ENCODE data around the gene LRP5.
A peak's percentile ranks its signal among the peaks of the same experiment; 100 is the strongest.

The LRP5 gene

GRCh38 chr11:68401856-68402255 is 89.5 kb downstream of the LRP5 start:
- no peaks in the 10 kb centered on the region for H3K79me2 ChIP-seq (ENCODE audit: insufficient read depth, low read length)
- no peaks in the 10 kb centered on the region for H4K20me1 ChIP-seq (ENCODE audit: insufficient read depth, low read length, poor library complexity, severe bottlenecking)
- H3F3A ChIP-seq (ENCODE audit: low read depth): no peaks in the 10 kb centered on the region
- no peak overlapping the region for H3K9ac ChIP-seq (ENCODE audit: low read depth, low read length, poor library complexity, severe bottlenecking)
- peaks cover 42% of the 10 kb centered on the region; the same call in 1 of the 2 replicates for H3K36me3 ChIP-seq (ENCODE audit: insufficient read depth, low read length)
- H3K4me2 ChIP-seq (ENCODE audit: low read depth, low read length, poor library complexity, severe bottlenecking): no peak overlapping the region
- H3K27me3 ChIP-seq (ENCODE audit: insufficient read depth, low read length, poor library complexity, severe bottlenecking): no peaks in the 10 kb centered on the region
- no peaks in the 10 kb centered on the region for H3K4me1 ChIP-seq (ENCODE audit: insufficient read depth, low read length, poor library complexity, severe bottlenecking)
- H3K4me3 ChIP-seq (ENCODE audit: low read length, poor library complexity, severe bottlenecking): no peak overlapping the region
- no peak overlapping the region for H2AFZ ChIP-seq (ENCODE audit: low read length)
- TF ChIP-seq EZH2phosphoT487 (IDR thresholded peaks at IDR 0.05; ENCODE audit: borderline replicate concordance): no peak
- no peaks in the 10 kb centered on the region for H3K9me3 ChIP-seq (ENCODE audit: insufficient read depth, low read depth, low read length)
- H3K9me2 ChIP-seq (replicated peaks; ENCODE audit: low read depth, low read length): no peaks in the 10 kb centered on the region

GRCh38 chr11:68402355-68403031 is 90.1 kb downstream of the LRP5 start:
- Histone ChIP-seq H3K9me2 (replicated peaks; ENCODE audit: low read depth, low read length) (no peaks in the 10 kb centered on the region), H3F3A (ENCODE audit: low read depth) (no peaks in the 10 kb centered on the region), H3K9me3 (ENCODE audit: insufficient read depth, low read depth, low read length) (no peaks in the 10 kb centered on the region), H3K9ac (ENCODE audit: low read depth, low read length, poor library complexity, severe bottlenecking) (no peak overlapping the region), H2AFZ (ENCODE audit: low read length) (no peak overlapping the region), H3K4me2 (ENCODE audit: low read depth, low read length, poor library complexity, severe bottlenecking) (no peak overlapping the region), H4K20me1 (ENCODE audit: insufficient read depth, low read length, poor library complexity, severe bottlenecking) (no peaks in the 10 kb centered on the region), H3K36me3 (ENCODE audit: insufficient read depth, low read length) (peaks cover 44% of the 10 kb centered on the region; the same call in 1 of the 2 replicates), H3K4me1 (ENCODE audit: insufficient read depth, low read length, poor library complexity, severe bottlenecking) (no peaks in the 10 kb centered on the region), H3K79me2 (ENCODE audit: insufficient read depth, low read length) (no peaks in the 10 kb centered on the region), H3K4me3 (ENCODE audit: low read length, poor library complexity, severe bottlenecking) (no peak overlapping the region), H3K27me3 (ENCODE audit: insufficient read depth, low read length, poor library complexity, severe bottlenecking) (no peaks in the 10 kb centered on the region)
- TF ChIP-seq CTCF (conservative IDR thresholded peaks at IDR 0.05; ENCODE audit: low read length) (peak; percentile 16; the same call in 1 of the 2 replicates), EZH2phosphoT487 (IDR thresholded peaks at IDR 0.05; ENCODE audit: borderline replicate concordance) (no peak)

- Histone ChIP-seq H3K9me3 (ENCODE audit: insufficient read depth, low read depth, low read length) (no peaks in the 10 kb centered on the region), H4K20me1 (ENCODE audit: insufficient read depth, low read length, poor library complexity, severe bottlenecking) (no peaks in the 10 kb centered on the region), H3F3A (ENCODE audit: low read depth) (no peaks in the 10 kb centered on the region), H3K9me2 (replicated peaks; ENCODE audit: low read depth, low read length) (no peaks in the 10 kb centered on the region), H2AFZ (ENCODE audit: low read length) (no peak overlapping the region), H3K4me1 (ENCODE audit: insufficient read depth, low read length, poor library complexity, severe bottlenecking) (no peaks in the 10 kb centered on the region), H3K9ac (ENCODE audit: low read depth, low read length, poor library complexity, severe bottlenecking) (no peak overlapping the region), H3K27me3 (ENCODE audit: insufficient read depth, low read length, poor library complexity, severe bottlenecking) (no peaks in the 10 kb centered on the region), H3K36me3 (ENCODE audit: insufficient read depth, low read length) (peaks cover 46% of the 10 kb centered on the region; the same call in 1 of the 2 replicates), H3K4me2 (ENCODE audit: low read depth, low read length, poor library complexity, severe bottlenecking) (no peak overlapping the region), H3K79me2 (ENCODE audit: insufficient read depth, low read length) (no peaks in the 10 kb centered on the region), H3K4me3 (ENCODE audit: low read length, poor library complexity, severe bottlenecking) (no peak overlapping the region)
- TF ChIP-seq CTCF (conservative IDR thresholded peaks at IDR 0.05; ENCODE audit: low read length): no peak
- TF ChIP-seq EZH2phosphoT487 (IDR thresholded peaks at IDR 0.05; ENCODE audit: borderline replicate concordance): no peak
Observed at GRCh38 chr11:68403424-68403823, 91.0 kb downstream of the LRP5 start.

- no peaks in the 10 kb centered on the region for H3K9me3 ChIP-seq (ENCODE audit: insufficient read depth, low read depth, low read length)
- H4K20me1 ChIP-seq (ENCODE audit: insufficient read depth, low read length, poor library complexity, severe bottlenecking): no peaks in the 10 kb centered on the region
- H3K4me2 ChIP-seq (ENCODE audit: low read depth, low read length, poor library complexity, severe bottlenecking): no peak overlapping the region
- no peak overlapping the region for H3K9ac ChIP-seq (ENCODE audit: low read depth, low read length, poor library complexity, severe bottlenecking)
- no peak overlapping the region for H2AFZ ChIP-seq (ENCODE audit: low read length)
- peaks cover 49% of the 10 kb centered on the region; the same call in 1 of the 2 replicates for H3K36me3 ChIP-seq (ENCODE audit: insufficient read depth, low read length)
- no peaks in the 10 kb centered on the region for H3F3A ChIP-seq (ENCODE audit: low read depth)
- H3K79me2 ChIP-seq (ENCODE audit: insufficient read depth, low read length): no peaks in the 10 kb centered on the region
- H3K27me3 ChIP-seq (ENCODE audit: insufficient read depth, low read length, poor library complexity, severe bottlenecking): no peaks in the 10 kb centered on the region
- no peaks in the 10 kb centered on the region for H3K9me2 ChIP-seq (replicated peaks; ENCODE audit: low read depth, low read length)
- no peaks in the 10 kb centered on the region for H3K4me1 ChIP-seq (ENCODE audit: insufficient read depth, low read length, poor library complexity, severe bottlenecking)
- no peak overlapping the region for H3K4me3 ChIP-seq (ENCODE audit: low read length, poor library complexity, severe bottlenecking)
- TF ChIP-seq CTCF (conservative IDR thresholded peaks at IDR 0.05; ENCODE audit: low read length): no peak
- TF ChIP-seq EZH2phosphoT487 (IDR thresholded peaks at IDR 0.05; ENCODE audit: borderline replicate concordance): no peak
Observed at GRCh38 chr11:68403831-68404230, 91.4 kb downstream of the LRP5 start.

All from Loucy (cell line).